ENCODE data around the gene HK1. TPM values are rescaled to one million over a fixed set of nuclear protein-coding genes. Genes with fewer than 3 reads are reported as not detected.

Gene HK1
- total and polyA plus RNA-seq, 4 donors: 1.8 to 166 (median 7.4) TPM

DNA sequence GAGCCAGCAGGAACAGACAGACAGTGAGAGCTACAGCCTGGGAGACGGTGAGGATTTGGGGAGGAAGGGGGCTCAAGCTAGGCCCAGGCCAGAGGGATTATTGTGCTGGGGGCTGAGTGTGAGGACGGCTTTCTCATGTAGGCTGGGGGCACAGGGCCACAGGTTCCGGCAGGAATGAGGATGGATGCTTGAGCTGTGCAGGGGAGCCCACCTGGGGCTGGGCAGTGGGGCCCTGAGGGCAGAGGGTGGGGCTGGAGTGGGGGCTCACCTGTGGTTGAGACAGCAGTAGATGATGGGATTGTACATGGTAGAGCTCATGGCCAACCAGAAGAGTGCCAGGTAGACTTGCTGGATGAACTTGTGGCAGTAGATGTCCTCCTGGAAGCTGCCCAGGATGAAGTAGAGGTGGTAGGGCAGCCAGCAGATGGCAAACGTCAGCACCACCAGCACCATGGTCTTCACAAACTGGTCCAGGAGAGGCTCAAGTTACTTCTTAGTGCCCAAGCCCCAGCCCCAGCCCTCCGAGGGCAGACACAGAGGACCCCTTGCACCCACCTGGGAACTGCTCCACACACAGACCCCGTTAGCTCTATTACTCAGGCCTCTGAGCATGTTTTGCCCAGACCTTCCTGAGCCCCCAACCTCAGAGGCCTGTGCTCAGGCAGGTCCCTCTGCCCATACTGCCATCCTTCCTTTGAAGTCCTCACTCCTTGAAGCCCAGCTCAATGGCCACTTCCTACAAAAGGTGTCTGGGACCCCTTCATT is 128.7 kb downstream of the HK1 start (continued):
- TF ChIP-seq GABPA (IDR thresholded peaks at IDR 0.05 in 1 of 2, conservative IDR thresholded peaks at IDR 0.05 in 1 of 2) (no peak), FOXA1 (IDR thresholded peaks at IDR 0.05) (no peak)

DNA sequence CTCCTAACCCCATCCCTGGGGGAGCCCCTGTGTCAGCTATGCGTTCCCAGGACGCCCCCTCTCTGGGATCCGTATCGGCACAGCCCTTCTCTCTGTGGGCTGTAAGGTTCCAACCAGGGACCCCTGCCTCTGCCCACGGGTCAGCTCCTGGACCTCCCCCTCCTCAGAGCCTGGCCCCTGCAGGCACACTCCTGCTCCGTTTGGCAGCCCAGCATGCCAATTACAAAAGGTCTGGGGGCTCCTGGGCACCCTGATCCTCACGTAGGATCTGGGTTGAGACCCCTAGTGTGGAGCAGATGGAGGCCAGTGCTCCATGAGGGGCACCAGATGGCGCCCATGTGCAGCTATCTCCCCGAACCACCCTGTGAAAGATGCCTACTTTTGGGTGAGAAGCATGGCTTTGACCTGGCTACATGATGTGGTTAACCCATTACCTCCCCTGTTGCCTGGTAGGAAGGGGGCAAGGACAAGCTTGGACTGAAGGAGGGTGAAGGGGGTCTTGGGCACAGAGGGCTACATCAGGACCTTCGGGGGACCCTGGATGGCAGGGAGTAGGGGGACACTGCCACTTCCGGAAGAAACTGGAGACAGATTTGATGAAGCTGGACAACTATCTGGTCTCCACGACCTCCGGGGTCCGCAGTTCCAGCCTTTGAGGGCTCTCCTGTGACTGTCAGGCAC is 129.5 kb downstream of the HK1 start:
- H3K9ac ChIP-seq (ENCODE audit: low read depth in 1 of 2, low read length in 2 of 2): no peak overlapping the region
- H3K27me3 ChIP-seq (ENCODE audit: control insufficient read depth in 4 of 4, insufficient read depth in 4 of 4, low read length in 3 of 4): no peaks in the 10 kb centered on the region
- H3K36me3 ChIP-seq (ENCODE audit: control insufficient read depth in 4 of 4, insufficient read depth in 3 of 4, low read depth in 1 of 4, low read length in 3 of 4): no peaks in the 10 kb centered on the region
- no peak for DNase-seq (ENCODE audit: low spot score)
- H3K4me1 ChIP-seq (ENCODE audit: control insufficient read depth in 4 of 4, insufficient read depth in 4 of 4, low read length in 3 of 4): peaks cover 0 to 4% (median 2%) of the 10 kb centered on the region in 4 donors
- no peak overlapping the region for H3K4me3 ChIP-seq (ENCODE audit: low read depth in 1 of 3, low read length in 3 of 3)
- TF ChIP-seq, protein P1, sequence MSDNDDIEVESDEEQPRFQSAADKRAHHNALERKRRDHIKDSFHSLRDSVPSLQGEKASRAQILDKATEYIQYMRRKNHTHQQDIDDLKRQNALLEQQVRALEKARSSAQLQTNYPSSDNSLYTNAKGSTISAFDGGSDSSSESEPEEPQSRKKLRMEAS (IDR thresholded peaks at IDR 0.05): no peak
- peak in 1 of 2 donors; percentile 56 for TF ChIP-seq RAD21 (IDR thresholded peaks at IDR 0.05)
- no peak for TF ChIP-seq HNF4G (IDR thresholded peaks at IDR 0.05)
- TF ChIP-seq, protein P2, sequence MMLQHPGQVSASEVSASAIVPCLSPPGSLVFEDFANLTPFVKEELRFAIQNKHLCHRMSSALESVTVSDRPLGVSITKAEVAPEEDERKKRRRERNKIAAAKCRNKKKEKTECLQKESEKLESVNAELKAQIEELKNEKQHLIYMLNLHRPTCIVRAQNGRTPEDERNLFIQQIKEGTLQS (IDR thresholded peaks at IDR 0.05): no peak
- TF ChIP-seq FOXA1 (IDR thresholded peaks at IDR 0.05): no peak
- no peak for TF ChIP-seq GABPA (IDR thresholded peaks at IDR 0.05 in 1 of 2, conservative IDR thresholded peaks at IDR 0.05 in 1 of 2)
- no peak for TF ChIP-seq RXRA (IDR thresholded peaks at IDR 0.05)
- no peak for TF ChIP-seq NR2F2 (IDR thresholded peaks at IDR 0.05)
- TF ChIP-seq, protein P3, sequence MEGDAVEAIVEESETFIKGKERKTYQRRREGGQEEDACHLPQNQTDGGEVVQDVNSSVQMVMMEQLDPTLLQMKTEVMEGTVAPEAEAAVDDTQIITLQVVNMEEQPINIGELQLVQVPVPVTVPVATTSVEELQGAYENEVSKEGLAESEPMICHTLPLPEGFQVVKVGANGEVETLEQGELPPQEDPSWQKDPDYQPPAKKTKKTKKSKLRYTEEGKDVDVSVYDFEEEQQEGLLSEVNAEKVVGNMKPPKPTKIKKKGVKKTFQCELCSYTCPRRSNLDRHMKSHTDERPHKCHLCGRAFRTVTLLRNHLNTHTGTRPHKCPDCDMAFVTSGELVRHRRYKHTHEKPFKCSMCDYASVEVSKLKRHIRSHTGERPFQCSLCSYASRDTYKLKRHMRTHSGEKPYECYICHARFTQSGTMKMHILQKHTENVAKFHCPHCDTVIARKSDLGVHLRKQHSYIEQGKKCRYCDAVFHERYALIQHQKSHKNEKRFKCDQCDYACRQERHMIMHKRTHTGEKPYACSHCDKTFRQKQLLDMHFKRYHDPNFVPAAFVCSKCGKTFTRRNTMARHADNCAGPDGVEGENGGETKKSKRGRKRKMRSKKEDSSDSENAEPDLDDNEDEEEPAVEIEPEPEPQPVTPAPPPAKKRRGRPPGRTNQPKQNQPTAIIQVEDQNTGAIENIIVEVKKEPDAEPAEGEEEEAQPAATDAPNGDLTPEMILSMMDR (IDR thresholded peaks at IDR 0.05; ENCODE audit: low read depth, low read length, missing input control): peak; percentile 14
- H3K9me3 ChIP-seq (ENCODE audit: control insufficient read depth in 4 of 4, low read length in 3 of 4): no peaks in the 10 kb centered on the region
- WGBS: 74% methylated on average over 14 of the region's 14 CpGs
- H3K27ac ChIP-seq (ENCODE audit: low read depth in 1 of 2, low read length in 2 of 2): peak overlapping the region in 1 of 2 donors; percentile 35

DNA sequence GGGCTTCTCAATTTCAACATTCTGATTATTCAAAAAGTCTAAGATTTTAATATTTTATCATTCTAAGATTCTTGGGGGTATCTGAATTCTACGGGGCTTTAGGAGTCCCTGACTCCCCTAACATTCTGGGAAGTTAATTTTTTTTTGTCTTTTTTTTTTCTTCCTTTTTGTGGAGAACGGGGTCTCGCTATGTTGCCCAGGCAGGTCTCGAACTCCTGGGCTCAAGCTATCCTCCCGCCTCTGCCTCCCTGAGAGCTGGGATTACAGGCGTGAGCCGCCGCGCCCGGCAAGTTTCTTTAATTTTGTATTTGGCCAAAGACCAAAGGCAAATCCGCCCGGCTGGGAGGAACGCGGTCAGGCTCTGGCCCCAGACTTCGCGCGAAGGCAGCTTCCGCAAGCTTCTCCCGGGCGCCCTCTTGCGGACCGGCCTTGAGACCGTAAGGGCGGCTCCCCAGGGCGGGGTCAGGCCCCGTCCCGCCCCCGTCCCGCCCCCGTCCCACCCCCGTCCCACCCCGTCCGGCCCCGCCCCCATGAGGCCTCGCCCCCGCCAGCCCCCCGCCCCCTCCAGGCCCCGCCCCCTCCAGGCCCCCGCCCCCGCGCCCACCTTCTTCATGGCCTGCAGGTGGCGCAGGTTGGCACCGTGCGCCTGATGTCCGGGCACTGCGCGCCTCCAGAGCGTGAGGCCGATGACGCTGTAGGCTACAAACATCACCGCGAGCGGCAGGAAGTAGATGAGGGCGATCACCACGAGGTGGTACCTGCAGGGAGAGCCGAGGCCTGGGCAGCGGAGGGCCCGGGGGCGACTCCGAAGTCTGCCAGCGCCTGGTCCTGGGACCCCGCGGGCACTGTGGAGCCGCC is 130.3 kb downstream of the HK1 start:
- H3K4me3 ChIP-seq (ENCODE audit: low read depth in 1 of 3, low read length in 3 of 3): peak overlapping the region in 2 of 3 donors; percentile 40 to 54
- H3K36me3 ChIP-seq (ENCODE audit: control insufficient read depth in 4 of 4, insufficient read depth in 3 of 4, low read depth in 1 of 4, low read length in 3 of 4): no peaks in the 10 kb centered on the region
- H3K27me3 ChIP-seq (ENCODE audit: control insufficient read depth in 4 of 4, insufficient read depth in 4 of 4, low read length in 3 of 4): no peaks in the 10 kb centered on the region
- H3K4me1 ChIP-seq (ENCODE audit: control insufficient read depth in 4 of 4, insufficient read depth in 4 of 4, low read length in 3 of 4): peaks cover 0 to 4% (median 2%) of the 10 kb centered on the region in 4 donors
- H3K27ac ChIP-seq (ENCODE audit: low read depth in 1 of 2, low read length in 2 of 2): peak overlapping the region; percentile 68 to 86
- peak overlapping the region in 1 of 2 donors; percentile 9 for H3K9ac ChIP-seq (ENCODE audit: low read depth in 1 of 2, low read length in 2 of 2)
- no peaks in the 10 kb centered on the region for H3K9me3 ChIP-seq (ENCODE audit: control insufficient read depth in 4 of 4, low read length in 3 of 4)
- peak; percentile 92 for DNase-seq (ENCODE audit: low spot score)
- WGBS: 4% methylated on average over 64 of the region's 64 CpGs
- TF ChIP-seq EGR1 (IDR thresholded peaks at IDR 0.05; ENCODE audit: low read depth in 2 of 2) (peak in 1 of 2 donors; percentile 53), GABPA (IDR thresholded peaks at IDR 0.05 in 1 of 2, conservative IDR thresholded peaks at IDR 0.05 in 1 of 2) (no peak), RXRA (IDR thresholded peaks at IDR 0.05) (peak in 1 of 2 donors; percentile 16), NR2F2 (IDR thresholded peaks at IDR 0.05) (no peak), YY1 (IDR thresholded peaks at IDR 0.05) (no peak), HNF4G (IDR thresholded peaks at IDR 0.05) (no peak), TAF1 (conservative IDR thresholded peaks at IDR 0.05) (no peak), FOXA2 (IDR thresholded peaks at IDR 0.05) (no peak), JUND (IDR thresholded peaks at IDR 0.05) (no peak), FOXA1 (IDR thresholded peaks at IDR 0.05) (no peak), SP1 (IDR thresholded peaks at IDR 0.05) (peak; percentile 49), HNF4A (conservative IDR thresholded peaks at IDR 0.05) (peak in 1 of 2 donors; percentile 33)
- TF ChIP-seq, protein P1 (IDR thresholded peaks at IDR 0.05): no peak
- TF ChIP-seq, protein P4, sequence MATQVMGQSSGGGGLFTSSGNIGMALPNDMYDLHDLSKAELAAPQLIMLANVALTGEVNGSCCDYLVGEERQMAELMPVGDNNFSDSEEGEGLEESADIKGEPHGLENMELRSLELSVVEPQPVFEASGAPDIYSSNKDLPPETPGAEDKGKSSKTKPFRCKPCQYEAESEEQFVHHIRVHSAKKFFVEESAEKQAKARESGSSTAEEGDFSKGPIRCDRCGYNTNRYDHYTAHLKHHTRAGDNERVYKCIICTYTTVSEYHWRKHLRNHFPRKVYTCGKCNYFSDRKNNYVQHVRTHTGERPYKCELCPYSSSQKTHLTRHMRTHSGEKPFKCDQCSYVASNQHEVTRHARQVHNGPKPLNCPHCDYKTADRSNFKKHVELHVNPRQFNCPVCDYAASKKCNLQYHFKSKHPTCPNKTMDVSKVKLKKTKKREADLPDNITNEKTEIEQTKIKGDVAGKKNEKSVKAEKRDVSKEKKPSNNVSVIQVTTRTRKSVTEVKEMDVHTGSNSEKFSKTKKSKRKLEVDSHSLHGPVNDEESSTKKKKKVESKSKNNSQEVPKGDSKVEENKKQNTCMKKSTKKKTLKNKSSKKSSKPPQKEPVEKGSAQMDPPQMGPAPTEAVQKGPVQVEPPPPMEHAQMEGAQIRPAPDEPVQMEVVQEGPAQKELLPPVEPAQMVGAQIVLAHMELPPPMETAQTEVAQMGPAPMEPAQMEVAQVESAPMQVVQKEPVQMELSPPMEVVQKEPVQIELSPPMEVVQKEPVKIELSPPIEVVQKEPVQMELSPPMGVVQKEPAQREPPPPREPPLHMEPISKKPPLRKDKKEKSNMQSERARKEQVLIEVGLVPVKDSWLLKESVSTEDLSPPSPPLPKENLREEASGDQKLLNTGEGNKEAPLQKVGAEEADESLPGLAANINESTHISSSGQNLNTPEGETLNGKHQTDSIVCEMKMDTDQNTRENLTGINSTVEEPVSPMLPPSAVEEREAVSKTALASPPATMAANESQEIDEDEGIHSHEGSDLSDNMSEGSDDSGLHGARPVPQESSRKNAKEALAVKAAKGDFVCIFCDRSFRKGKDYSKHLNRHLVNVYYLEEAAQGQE (IDR thresholded peaks at IDR 0.05): no peak
- TF ChIP-seq, protein P3 (IDR thresholded peaks at IDR 0.05; ENCODE audit: low read depth, low read length, missing input control): peak; percentile 46

All from liver (tissue), 9 donors.